WTC11 (cell line): ENCODE data around the gene MYH10. TPM values are rescaled to one million over a fixed set of nuclear protein-coding genes. Genes with fewer than 3 reads are reported as not detected.

Experiments used
- ATAC-seq: fragments of 200-7000 bp; cut with Tn5 transposase; 2 replicates; pipeline ENCODE4 v1.10.0; 2021; ENCODE audit warnings: mild to moderate bottlenecking, moderate library complexity
- CTCF ChIA-PET: fragments of 300-600 bp; sonication (Branson Sonifier 250); formaldehyde crosslinking; loops from one replicate; lab custom pipeline; 2021; ENCODE audit warnings: antibody characterized with exemption; lab: Charles Lee
- POLR2A ChIA-PET: fragments of 350-600 bp; sonication (Branson Sonifier 250); formaldehyde crosslinking; loops from one replicate; lab custom pipeline; 2021; ENCODE audit warnings: antibody characterized with exemption; lab: Charles Lee
- DNase-seq: peaks from one replicate; pipeline ENCODE4 v3.0.0; 2021; ENCODE audit warnings: low spot score
- H3K27ac Mint-ChIP-seq: 2 replicates; pipeline ENCODE4 v1.8.0; 2021; ENCODE audit warnings: mixed read lengths
- H3K27me3 Mint-ChIP-seq: 2 replicates; pipeline ENCODE4 v1.8.0; 2021; ENCODE audit warnings: low read depth, mild to moderate bottlenecking, moderate library complexity, mixed read lengths
- H3K36me3 Mint-ChIP-seq: 2 replicates; pipeline ENCODE4 v1.8.0; 2021; ENCODE audit warnings: mixed read lengths
- H3K4me1 Mint-ChIP-seq: 2 replicates; pipeline ENCODE4 v1.8.0; 2022; ENCODE audit warnings: mixed read lengths
- H3K4me3 Mint-ChIP-seq: 2 replicates; pipeline ENCODE4 v1.8.0; 2021; ENCODE audit warnings: mild to moderate bottlenecking, moderate library complexity, mixed read lengths
- H3K9me3 Mint-ChIP-seq: 2 replicates; pipeline ENCODE4 v1.8.0; 2021; ENCODE audit warnings: mixed read lengths
- ATF1 ChIP-seq: sonication (generic); formaldehyde crosslinking; IDR thresholded peaks from 2 replicates; pipeline ENCODE4 v1.8.1; 2023; ENCODE audit warnings: mild to moderate bottlenecking, moderate library complexity, missing genetic modification reagents
- CREB1 ChIP-seq: sonication (generic); formaldehyde crosslinking; IDR thresholded peaks from 2 replicates; pipeline ENCODE4 v1.8.0; 2023; ENCODE audit warnings: mild to moderate bottlenecking, missing genetic modification reagents
- FOXJ3 ChIP-seq: sonication (generic); formaldehyde crosslinking; IDR thresholded peaks from 2 replicates; pipeline ENCODE4 v1.9.0; 2021; ENCODE audit warnings: missing genetic modification reagents, mild to moderate bottlenecking, borderline replicate concordance
- HMGA2 ChIP-seq: fragments of 250-450 bp; sonication (Bioruptor Pico); IDR thresholded peaks from 2 replicates; pipeline ENCODE4 v1.4.0; 2021; ENCODE audit warnings: mild to moderate bottlenecking, moderate library complexity
- JAZF1 ChIP-seq: fragments of 250-450 bp; sonication (Bioruptor Pico); IDR thresholded peaks from 2 replicates; pipeline ENCODE4 v1.9.0; 2021; ENCODE audit warnings: moderate library complexity, mild to moderate bottlenecking, inconsistent platforms
- MYBL2 ChIP-seq: sonication (generic); formaldehyde crosslinking; IDR thresholded peaks from 2 replicates; pipeline ENCODE4 v1.8.1; 2023; ENCODE audit warnings: mild to moderate bottlenecking, moderate library complexity, missing genetic modification reagents
- NFATC4 ChIP-seq: fragments of 250-450 bp; sonication (Bioruptor Pico); IDR thresholded peaks from 2 replicates; pipeline ENCODE4 v1.9.0; 2021; ENCODE audit warnings: mild to moderate bottlenecking
- NFE2L1 ChIP-seq: sonication (generic); formaldehyde crosslinking; IDR thresholded peaks from 2 replicates; pipeline ENCODE4 v1.8.1; 2023; ENCODE audit warnings: missing genetic modification reagents
- NFYB ChIP-seq: sonication (generic); formaldehyde crosslinking; conservative IDR thresholded peaks from 2 replicates; pipeline ENCODE4 v1.8.0; 2022; ENCODE audit warnings: low read depth, missing genetic modification reagents
- NR2C2 ChIP-seq: sonication (generic); formaldehyde crosslinking; IDR thresholded peaks from 2 replicates; pipeline ENCODE4 v1.8.0; 2022; ENCODE audit warnings: mild to moderate bottlenecking, missing genetic modification reagents
- TEAD4 ChIP-seq: sonication (generic); formaldehyde crosslinking; IDR thresholded peaks from 2 replicates; pipeline ENCODE4 v1.8.0; 2022; ENCODE audit warnings: mild to moderate bottlenecking, missing genetic modification reagents
- ZNF219 ChIP-seq: sonication (generic); formaldehyde crosslinking; IDR thresholded peaks from 2 replicates; pipeline ENCODE4 v1.8.0; 2023; ENCODE audit warnings: missing genetic modification reagents, mild to moderate bottlenecking, borderline replicate concordance
- ZNF423 ChIP-seq: fragments of 250-450 bp; sonication (Bioruptor Pico); IDR thresholded peaks from 2 replicates; pipeline ENCODE4 v2.1.2; 2022; ENCODE audit warnings: mild to moderate bottlenecking, moderate library complexity
- total RNA-seq: library from RNA; stranded (reverse); gene quantifications from 3 replicates; pipeline ENCODE4 v1.2.3, GENCODE V29; 2021
- TF ChIP-seq, protein P1 (sequence below): fragments of 250-450 bp; sonication (Bioruptor Pico); IDR thresholded peaks from 2 replicates; pipeline ENCODE4 v1.9.0; 2021; ENCODE audit warnings: mild to moderate bottlenecking, borderline replicate concordance
- TF ChIP-seq, protein P2 (sequence below): fragments of 200-600 bp; IDR thresholded peaks from 2 replicates; pipeline ENCODE4 v1.8.0; 2022; ENCODE audit warnings: antibody characterized with exemption
- TF ChIP-seq, protein P3 (sequence below): sonication (generic); formaldehyde crosslinking; IDR thresholded peaks from 2 replicates; pipeline ENCODE4 v1.8.1; 2022; ENCODE audit warnings: mild to moderate bottlenecking, moderate library complexity, missing genetic modification reagents
- TF ChIP-seq, protein P4 (sequence below): sonication (generic); formaldehyde crosslinking; IDR thresholded peaks from 2 replicates; pipeline ENCODE4 v1.8.0; 2023; ENCODE audit warnings: mild to moderate bottlenecking, missing genetic modification reagents
- TF ChIP-seq, protein P5 (sequence below): sonication (generic); formaldehyde crosslinking; IDR thresholded peaks from 2 replicates; pipeline ENCODE4 v1.8.1; 2023; ENCODE audit warnings: mild to moderate bottlenecking, missing genetic modification reagents, moderate library complexity
- TF ChIP-seq, protein P6 (sequence below): sonication (generic); formaldehyde crosslinking; IDR thresholded peaks from 2 replicates; pipeline ENCODE4 v1.8.1; 2023; ENCODE audit warnings: mild to moderate bottlenecking, missing genetic modification reagents, moderate library complexity

Gene MYH10
- total RNA-seq, 1 experiment from 2014 or later: 231 TPM

DNA sequence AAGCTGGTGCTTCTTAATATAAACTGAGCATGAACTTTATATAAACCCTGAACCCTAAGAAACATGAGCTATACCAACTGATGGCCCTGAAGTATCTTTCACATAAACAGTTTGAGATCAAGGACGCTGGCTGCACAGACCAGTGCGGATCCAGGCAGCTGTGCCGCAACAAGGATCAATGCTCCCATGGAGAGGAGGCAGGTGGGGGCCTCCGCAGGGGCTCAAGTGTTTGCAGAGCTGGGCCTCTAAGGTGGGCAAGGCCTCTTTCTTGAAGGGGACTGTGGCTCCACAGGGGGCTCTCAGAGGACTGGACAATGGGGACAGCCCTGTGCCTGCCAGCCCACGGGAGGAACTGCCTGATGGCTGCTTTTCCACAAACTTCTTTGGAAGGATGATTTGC lies 148.8 kb downstream of the MYH10 start:
- Mint-ChIP-seq H3K27ac (no peak overlapping the region; the same call in 1 of the 2 replicates), H3K4me3 (no peak overlapping the region), H3K4me1 (no peaks in the 10 kb centered on the region), H3K36me3 (peaks cover 86% of the 10 kb centered on the region), H3K27me3 (no peaks in the 10 kb centered on the region), H3K9me3 (peaks cover 6% of the 10 kb centered on the region; the same call in 1 of the 2 replicates)
- TF ChIP-seq, protein P1, sequence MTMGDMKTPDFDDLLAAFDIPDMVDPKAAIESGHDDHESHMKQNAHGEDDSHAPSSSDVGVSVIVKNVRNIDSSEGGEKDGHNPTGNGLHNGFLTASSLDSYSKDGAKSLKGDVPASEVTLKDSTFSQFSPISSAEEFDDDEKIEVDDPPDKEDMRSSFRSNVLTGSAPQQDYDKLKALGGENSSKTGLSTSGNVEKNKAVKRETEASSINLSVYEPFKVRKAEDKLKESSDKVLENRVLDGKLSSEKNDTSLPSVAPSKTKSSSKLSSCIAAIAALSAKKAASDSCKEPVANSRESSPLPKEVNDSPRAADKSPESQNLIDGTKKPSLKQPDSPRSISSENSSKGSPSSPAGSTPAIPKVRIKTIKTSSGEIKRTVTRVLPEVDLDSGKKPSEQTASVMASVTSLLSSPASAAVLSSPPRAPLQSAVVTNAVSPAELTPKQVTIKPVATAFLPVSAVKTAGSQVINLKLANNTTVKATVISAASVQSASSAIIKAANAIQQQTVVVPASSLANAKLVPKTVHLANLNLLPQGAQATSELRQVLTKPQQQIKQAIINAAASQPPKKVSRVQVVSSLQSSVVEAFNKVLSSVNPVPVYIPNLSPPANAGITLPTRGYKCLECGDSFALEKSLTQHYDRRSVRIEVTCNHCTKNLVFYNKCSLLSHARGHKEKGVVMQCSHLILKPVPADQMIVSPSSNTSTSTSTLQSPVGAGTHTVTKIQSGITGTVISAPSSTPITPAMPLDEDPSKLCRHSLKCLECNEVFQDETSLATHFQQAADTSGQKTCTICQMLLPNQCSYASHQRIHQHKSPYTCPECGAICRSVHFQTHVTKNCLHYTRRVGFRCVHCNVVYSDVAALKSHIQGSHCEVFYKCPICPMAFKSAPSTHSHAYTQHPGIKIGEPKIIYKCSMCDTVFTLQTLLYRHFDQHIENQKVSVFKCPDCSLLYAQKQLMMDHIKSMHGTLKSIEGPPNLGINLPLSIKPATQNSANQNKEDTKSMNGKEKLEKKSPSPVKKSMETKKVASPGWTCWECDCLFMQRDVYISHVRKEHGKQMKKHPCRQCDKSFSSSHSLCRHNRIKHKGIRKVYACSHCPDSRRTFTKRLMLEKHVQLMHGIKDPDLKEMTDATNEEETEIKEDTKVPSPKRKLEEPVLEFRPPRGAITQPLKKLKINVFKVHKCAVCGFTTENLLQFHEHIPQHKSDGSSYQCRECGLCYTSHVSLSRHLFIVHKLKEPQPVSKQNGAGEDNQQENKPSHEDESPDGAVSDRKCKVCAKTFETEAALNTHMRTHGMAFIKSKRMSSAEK (CRISPR knock-in tag): no peak
- TF ChIP-seq, protein P2, sequence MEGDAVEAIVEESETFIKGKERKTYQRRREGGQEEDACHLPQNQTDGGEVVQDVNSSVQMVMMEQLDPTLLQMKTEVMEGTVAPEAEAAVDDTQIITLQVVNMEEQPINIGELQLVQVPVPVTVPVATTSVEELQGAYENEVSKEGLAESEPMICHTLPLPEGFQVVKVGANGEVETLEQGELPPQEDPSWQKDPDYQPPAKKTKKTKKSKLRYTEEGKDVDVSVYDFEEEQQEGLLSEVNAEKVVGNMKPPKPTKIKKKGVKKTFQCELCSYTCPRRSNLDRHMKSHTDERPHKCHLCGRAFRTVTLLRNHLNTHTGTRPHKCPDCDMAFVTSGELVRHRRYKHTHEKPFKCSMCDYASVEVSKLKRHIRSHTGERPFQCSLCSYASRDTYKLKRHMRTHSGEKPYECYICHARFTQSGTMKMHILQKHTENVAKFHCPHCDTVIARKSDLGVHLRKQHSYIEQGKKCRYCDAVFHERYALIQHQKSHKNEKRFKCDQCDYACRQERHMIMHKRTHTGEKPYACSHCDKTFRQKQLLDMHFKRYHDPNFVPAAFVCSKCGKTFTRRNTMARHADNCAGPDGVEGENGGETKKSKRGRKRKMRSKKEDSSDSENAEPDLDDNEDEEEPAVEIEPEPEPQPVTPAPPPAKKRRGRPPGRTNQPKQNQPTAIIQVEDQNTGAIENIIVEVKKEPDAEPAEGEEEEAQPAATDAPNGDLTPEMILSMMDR: no peak
- TF ChIP-seq NR2C2 (CRISPR knock-in tag) (no peak), FOXJ3 (CRISPR knock-in tag) (no peak), MYBL2 (CRISPR knock-in tag) (no peak), HMGA2 (CRISPR knock-in tag) (no peak), NFATC4 (CRISPR knock-in tag) (no peak), ATF1 (CRISPR knock-in tag) (no peak), NFE2L1 (CRISPR knock-in tag) (no peak)
- TF ChIP-seq, protein P3, sequence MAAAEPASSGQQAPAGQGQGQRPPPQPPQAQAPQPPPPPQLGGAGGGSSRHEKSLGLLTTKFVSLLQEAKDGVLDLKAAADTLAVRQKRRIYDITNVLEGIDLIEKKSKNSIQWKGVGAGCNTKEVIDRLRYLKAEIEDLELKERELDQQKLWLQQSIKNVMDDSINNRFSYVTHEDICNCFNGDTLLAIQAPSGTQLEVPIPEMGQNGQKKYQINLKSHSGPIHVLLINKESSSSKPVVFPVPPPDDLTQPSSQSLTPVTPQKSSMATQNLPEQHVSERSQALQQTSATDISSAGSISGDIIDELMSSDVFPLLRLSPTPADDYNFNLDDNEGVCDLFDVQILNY (CRISPR knock-in tag): no peak
- TF ChIP-seq, protein P4, sequence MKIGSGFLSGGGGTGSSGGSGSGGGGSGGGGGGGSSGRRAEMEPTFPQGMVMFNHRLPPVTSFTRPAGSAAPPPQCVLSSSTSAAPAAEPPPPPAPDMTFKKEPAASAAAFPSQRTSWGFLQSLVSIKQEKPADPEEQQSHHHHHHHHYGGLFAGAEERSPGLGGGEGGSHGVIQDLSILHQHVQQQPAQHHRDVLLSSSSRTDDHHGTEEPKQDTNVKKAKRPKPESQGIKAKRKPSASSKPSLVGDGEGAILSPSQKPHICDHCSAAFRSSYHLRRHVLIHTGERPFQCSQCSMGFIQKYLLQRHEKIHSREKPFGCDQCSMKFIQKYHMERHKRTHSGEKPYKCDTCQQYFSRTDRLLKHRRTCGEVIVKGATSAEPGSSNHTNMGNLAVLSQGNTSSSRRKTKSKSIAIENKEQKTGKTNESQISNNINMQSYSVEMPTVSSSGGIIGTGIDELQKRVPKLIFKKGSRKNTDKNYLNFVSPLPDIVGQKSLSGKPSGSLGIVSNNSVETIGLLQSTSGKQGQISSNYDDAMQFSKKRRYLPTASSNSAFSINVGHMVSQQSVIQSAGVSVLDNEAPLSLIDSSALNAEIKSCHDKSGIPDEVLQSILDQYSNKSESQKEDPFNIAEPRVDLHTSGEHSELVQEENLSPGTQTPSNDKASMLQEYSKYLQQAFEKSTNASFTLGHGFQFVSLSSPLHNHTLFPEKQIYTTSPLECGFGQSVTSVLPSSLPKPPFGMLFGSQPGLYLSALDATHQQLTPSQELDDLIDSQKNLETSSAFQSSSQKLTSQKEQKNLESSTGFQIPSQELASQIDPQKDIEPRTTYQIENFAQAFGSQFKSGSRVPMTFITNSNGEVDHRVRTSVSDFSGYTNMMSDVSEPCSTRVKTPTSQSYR: no peak
- TF ChIP-seq, protein P5, sequence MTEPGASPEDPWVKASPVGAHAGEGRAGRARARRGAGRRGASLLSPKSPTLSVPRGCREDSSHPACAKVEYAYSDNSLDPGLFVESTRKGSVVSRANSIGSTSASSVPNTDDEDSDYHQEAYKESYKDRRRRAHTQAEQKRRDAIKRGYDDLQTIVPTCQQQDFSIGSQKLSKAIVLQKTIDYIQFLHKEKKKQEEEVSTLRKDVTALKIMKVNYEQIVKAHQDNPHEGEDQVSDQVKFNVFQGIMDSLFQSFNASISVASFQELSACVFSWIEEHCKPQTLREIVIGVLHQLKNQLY (CRISPR knock-in tag): no peak
- DNase-seq: no peak
- no peak for ATAC-seq
- ChIA-PET CTCF (interaction anchor here (2.2 kb wide), 1 partner anchor 72 kb away, joined by 9 read pairs; no protein-coding TSS in a partner anchor), POLR2A (no interaction called here)

DNA sequence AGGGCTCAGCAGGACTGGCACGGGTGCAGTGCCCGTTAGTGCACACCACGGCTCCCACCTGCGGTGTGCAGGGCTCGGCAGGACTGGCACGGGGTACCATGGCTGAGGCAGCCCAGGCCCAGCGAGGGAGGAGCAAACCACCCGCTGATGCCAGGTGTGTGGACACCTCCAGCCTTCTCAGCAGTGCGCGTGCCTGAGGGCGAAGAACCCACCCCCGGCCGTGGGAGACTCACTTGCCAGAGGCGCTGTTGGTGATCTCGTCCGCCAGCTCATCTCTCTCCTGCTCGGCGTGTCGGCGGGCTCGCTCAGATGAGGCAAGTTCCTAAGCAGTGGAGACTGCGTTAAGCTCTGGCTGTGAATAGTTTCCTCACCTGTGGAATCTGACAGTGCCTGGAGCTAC lies 149.4 kb downstream of the MYH10 start:
- ATAC-seq: no peak
- peaks cover 89% of the 10 kb centered on the region for H3K36me3 Mint-ChIP-seq
- H3K9me3 Mint-ChIP-seq: peaks cover 6% of the 10 kb centered on the region; the same call in 1 of the 2 replicates
- H3K4me1 Mint-ChIP-seq: no peaks in the 10 kb centered on the region
- no peaks in the 10 kb centered on the region for H3K27me3 Mint-ChIP-seq
- CTCF ChIA-PET: interaction anchor here (2.2 kb wide), 1 partner anchor 71 kb away, joined by 9 read pairs; no protein-coding TSS in a partner anchor
- POLR2A ChIA-PET: no interaction called here
- no peak overlapping the region for H3K4me3 Mint-ChIP-seq
- H3K27ac Mint-ChIP-seq: no peak overlapping the region
- no peak for DNase-seq
- TF ChIP-seq MYBL2 (CRISPR knock-in tag) (no peak), ATF1 (CRISPR knock-in tag) (no peak), TEAD4 (CRISPR knock-in tag) (no peak), CREB1 (CRISPR knock-in tag) (no peak), ZNF219 (CRISPR knock-in tag) (no peak), NFE2L1 (CRISPR knock-in tag) (no peak), NFYB (no peak), JAZF1 (CRISPR knock-in tag) (no peak), ZNF423 (CRISPR knock-in tag) (no peak)
- TF ChIP-seq, protein P6, sequence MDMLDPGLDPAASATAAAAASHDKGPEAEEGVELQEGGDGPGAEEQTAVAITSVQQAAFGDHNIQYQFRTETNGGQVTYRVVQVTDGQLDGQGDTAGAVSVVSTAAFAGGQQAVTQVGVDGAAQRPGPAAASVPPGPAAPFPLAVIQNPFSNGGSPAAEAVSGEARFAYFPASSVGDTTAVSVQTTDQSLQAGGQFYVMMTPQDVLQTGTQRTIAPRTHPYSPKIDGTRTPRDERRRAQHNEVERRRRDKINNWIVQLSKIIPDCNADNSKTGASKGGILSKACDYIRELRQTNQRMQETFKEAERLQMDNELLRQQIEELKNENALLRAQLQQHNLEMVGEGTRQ (CRISPR knock-in tag): no peak
- TF ChIP-seq, protein P4: no peak
